Activated T-cell treated with anti-CD3 and anti-CD28 coated beads for 4 hours (primary cell): ENCODE results near the gene IMMP2L.

ENCODE experiments used
- DNase-seq: peaks from one replicate; pipeline ENCODE4 v3.0.0-alpha.2; 2020

The IMMP2L gene

DNA sequence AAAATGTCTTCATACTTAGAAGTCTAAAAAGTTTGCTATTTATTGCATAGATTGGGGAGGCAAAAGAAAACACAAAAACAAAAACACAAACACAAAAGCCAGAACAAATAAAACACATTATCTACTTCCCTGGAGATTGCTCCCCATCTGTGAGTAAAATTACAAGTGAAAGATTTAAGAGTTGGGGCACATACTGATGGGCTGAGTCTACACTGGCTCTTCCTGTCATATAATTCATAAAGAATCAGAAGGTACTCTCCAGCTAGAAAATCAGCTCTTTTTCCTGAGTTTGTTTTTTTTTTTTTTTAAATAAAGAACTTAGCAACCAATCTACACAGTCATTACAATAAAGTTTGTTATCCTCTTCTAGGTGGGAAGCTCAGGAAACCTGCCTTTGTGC is 663.8 kb downstream of the IMMP2L start:
- DNase-seq = no peak

GRCh38 chr7:110897538-110897937 is 664.8 kb downstream of the IMMP2L start:
- DNase-seq = no peak

DNA sequence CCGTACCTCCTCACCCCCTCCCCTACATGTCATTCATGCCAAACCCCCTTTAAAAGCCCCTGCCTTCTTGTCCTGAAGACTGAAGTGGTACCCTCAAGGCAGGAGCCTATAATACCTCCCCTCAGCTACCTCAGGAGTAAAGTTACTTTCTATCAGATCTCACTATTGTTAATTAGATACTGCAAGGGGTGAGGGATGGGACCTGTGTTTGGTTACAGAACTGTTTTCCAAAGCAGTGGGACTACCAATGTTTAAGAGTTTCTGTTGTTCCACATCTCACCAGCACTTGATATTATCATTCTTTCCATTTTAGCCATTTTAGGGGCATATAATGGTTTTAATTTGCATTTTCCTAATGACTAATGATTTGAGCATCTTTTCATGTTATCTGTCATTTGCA is 668.2 kb downstream of the IMMP2L start:
- no peak for DNase-seq

- no peak for DNase-seq
Observed at GRCh38 chr7:110891197-110891596, 671.1 kb downstream of the IMMP2L start.

DNA sequence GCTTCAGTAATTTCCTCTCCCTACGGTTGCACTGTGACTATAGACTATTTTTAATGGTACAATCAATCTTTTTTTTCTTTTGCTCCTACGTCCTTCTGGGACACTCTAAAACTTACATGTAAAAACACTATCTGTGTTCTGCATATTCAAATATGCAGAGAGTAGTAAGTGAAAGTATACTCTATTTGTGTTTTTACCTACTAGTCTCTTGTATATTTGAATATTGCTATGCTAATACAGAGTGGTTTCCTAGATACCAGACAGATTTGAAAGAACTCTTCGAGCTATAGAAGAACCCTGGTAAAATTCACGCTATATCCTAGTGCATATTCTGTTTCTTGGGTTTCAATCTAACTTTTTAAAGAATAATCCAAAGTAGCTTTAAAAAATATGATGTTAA is 672.2 kb downstream of the IMMP2L start:
- no peak for DNase-seq

DNA sequence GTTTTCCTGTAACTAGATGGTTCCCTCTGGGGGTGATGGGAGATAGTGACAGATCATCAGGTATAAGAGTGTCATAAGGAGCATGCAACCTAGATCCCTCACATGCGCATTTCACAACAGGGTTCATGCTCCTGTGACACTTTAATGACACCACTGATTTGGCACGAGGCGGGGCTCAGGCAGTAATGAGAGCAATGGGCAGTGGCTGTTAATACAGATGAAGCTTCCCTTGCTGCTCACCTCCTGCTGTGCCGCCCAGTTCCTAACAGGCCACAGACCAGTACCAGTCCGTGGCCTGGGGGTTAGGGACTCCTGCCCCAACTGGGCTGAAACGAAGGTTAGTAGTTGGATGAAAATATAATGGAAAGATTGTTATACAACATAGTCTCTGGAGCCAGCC is 673.0 kb downstream of the IMMP2L start:
- no peak for DNase-seq

DNA sequence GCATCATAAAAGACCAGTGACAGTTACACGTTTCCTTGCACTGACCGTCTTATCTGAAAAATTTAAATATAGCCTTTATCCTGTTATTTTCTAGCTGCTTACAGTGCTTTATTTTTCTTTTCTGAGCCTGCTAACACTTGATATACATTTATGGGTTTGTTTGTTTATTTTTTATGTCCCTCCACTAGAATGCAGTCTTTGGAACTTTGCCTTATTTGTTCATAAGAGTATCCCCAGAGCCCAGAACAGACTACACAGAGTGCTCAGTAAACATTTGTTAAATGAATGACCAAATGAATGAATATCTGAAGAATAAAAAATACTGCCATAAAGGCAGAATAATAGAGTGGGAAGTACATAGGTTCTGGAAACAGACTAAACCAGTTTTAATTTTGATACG is 673.7 kb downstream of the IMMP2L start:
- no peak for DNase-seq

GRCh38 chr7:110885474-110885873 is 676.8 kb downstream of the IMMP2L start:
- no peak for DNase-seq

DNA sequence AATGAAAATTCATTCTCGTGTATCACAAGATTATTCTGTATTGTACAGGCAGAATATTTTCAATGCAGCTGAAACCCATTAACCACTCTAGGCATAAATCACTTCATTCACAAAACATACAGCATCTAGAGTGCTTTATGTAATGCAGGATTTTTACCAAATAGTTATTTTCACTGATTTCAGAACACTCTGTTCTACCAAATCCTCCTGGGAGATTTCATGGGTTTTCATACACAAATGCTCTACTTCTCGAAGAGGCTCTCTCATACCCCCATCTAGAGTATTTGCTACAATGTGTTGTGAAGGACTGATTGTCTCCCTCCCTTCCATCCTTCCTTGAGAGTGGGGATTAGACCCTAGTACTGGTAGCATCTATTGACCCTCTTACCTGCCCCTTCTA is 680.6 kb downstream of the IMMP2L start:
- no peak for DNase-seq

GRCh38 chr7:110880971-110881370 is 681.3 kb downstream of the IMMP2L start:
- no peak for DNase-seq

DNA sequence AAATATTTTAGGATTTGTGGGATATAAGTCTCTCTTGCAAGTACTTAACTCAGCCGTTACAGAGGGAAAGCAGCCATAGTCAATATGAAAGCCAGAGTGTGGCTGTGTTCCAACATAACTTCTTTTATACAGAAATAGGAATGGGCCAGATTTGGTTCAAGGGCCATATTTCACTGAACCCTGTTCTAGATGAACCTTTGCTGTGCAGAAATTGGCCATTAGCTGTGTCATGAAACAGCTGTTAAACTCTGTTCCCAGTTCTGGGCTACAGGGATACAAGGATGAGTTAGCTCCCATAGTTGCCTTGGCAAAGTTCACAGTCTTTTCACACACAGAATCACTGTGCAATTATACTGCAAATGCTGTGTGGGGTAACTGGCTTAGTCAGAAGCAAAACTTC is 685.3 kb downstream of the IMMP2L start:
- DNase-seq = no peak

DNA sequence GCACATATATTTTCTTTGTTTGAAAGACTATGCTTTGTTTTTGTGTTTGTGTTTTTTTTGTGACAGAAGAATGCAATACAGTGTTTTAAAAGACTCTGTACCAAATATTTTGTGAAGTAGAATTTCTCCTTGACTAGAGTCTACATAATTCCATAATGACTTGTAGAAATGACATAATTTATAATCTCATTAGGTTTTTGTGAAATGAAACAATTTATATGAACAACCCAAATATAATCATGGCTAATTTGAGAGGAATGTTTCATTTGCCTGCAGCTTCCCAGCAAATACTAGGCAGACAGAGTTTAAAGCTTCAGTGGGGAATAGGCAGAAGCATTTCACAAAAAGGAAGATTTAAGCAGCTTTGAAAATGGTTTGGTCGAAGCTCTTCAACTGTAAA is 686.9 kb downstream of the IMMP2L start:
- no peak for DNase-seq

DNA sequence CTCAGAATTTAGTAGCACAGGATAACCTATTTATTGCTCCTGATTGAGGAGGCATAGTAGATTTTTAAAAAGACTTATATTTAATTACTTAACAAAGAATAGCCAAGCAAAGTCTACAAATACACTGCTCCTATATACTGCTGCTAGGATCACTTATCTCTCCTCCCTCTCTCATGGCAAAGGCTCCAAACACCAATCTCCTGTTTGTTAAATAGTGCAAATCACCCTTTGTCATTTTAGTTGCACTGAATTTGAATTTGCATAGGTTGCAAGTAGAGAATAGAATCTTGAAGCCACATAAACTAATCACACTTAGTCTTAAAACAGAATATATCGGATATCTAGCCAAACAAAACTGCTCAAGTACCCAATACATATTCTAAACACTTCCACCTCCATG is 690.4 kb downstream of the IMMP2L start:
- DNase-seq = no peak

- DNase-seq = no peak
Observed at GRCh38 chr7:110870926-110871325, 691.4 kb downstream of the IMMP2L start.

DNA sequence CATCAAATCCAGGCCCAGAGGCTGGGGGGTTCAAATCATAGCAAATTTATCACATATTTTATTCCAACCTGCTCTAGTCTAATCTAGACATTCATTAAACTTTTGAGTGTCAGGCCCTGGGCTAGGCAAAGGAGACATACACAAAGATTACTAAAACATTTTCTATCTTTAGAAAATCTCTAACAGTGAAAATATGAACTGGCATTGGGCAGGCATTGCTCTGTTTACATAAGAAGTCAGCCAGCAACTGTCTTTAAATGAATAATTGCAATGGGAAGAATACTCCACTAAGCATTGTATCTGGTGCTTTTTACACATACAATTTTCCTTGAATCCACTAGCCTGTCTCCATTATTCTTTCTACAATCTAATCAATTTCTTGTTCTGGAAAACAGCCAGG is 693.8 kb downstream of the IMMP2L start:
- no peak for DNase-seq

DNA sequence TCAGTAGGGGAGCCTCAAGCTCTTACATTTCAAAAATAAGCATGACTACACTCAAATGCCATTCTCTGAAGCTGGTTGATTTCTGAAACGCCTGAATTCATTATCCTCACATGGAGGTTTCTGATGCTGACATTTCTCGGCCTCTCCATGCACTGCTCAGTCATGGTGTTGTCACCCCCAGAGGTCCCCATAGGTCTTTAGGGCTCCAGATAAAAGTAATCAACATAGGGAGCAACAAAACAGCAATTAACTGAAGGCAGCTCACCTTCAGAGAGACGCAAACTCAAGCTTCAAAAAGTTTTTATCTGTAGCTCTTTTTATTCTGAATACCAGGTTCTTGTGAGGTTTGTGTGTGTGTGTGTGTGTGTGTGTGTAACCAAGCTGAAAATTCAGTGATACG is 694.5 kb downstream of the IMMP2L start:
- no peak for DNase-seq

DNA sequence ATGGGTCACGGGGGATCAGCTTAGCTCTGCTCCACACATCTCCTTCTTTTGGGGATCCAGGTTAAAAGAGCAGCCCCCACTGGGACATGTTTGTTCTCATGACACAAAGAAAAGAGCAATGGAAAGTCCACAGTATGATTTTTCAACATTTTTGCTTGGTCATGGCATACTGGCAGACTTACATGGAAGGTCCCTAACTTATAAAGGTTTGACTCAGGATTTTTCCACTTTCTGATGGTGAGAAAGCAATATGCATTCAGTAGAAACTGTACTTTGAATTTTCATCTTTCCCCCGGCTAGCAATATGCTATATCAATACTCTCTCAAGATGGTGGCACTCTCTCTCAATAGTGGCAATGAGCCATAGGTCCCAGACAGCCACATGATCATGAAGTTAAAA is 699.0 kb downstream of the IMMP2L start:
- no peak for DNase-seq

DNA sequence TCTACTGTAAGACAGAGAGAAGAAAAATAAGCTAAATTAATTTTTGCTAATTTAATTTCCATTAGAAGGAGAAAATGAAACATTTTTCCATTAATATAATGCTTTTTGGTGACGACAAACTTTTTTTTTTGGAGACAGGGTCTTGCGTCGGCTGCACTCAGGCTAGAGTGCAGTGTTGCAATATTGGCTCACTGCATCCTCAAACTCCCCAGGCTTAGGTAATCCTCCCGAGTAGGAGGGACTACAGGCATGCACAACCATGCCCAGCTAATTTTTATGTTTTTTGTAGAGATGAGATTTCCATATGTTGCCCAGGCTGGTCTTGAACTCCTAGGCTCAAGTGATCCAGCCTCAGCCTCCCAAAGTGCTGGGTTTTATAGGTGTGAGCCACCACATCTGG is 701.1 kb downstream of the IMMP2L start:
- no peak for DNase-seq

DNA sequence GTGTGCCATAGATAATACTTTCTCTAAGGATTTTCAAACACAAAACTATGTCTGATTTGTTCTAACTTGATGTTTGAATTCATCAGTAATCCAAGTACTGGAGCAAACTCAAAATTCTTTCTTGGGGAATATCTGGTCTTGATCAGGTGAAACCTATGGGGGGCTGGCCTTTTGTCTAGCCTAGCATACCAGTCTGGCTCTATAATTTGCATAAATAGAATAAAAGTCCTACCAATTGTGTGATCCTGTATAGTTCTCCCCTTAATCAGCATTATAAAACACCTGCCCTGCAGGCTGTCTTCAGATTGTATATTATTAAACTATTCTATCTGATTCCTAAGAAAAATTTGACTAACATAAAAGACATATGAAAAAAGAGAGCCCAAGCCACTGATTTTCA is 705.2 kb downstream of the IMMP2L start:
- no peak for DNase-seq

- no peak for DNase-seq
Observed at GRCh38 chr7:110856704-110857103, 705.6 kb downstream of the IMMP2L start.

- no peak for DNase-seq
Observed at GRCh38 chr7:110854651-110855050, 707.6 kb downstream of the IMMP2L start.

DNA sequence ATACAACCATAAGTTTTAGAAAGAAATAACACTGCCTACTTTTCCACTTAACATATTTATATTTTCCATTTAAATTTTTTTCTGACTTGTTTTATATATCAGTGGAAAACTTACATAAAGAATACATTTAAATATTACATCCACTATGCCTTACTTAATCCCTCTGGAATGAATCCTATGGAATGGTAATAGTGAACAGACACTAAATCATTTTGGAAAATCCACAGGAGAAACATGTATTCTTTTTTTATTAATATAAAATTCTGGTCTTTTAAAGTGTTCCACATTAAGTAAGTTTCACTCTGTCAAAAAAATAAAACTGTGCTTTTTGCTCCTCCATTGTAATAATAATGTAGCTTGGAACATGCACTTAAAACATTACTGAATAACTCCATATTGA is 708.1 kb downstream of the IMMP2L start:
- no peak for DNase-seq

GRCh38 chr7:110853263-110853662 is 709.0 kb downstream of the IMMP2L start:
- no peak for DNase-seq

DNA sequence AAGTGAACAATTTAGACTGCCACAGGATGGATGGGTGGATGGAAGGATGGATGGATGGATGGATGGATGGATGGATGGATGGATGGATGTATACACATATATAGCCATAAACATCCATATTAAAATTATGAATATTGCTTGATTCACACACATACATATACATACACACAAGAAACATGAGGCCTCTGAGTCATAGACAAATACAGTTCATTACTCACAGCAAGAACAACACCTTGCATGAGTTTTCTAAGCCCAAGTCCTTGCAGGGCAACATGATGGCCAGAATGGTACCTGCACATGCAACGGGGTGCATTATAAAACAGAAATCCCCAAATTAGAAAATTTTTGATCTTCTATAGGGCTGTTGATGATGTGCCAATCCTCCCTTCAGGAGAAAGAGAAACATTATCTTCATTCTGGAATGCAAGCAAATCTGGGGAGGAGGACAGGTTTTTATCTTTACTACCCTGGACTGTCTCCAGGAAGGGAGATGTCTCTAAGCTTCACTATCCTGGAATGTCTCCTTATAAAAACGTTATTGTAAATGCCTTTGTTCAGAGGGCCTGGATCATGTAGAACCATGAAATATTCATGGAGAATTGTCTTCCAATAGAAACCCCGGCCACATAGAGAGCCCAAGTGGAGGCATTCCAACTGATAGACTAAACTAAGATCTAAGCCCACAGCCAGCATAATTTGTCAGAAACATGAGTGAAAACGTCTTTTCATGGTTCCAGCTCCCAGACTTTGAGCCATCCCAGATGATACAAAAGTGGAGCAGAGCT is 709.9 kb downstream of the IMMP2L start:
- no peak for DNase-seq

GRCh38 chr7:110850224-110850623 is 712.1 kb downstream of the IMMP2L start:
- no peak for DNase-seq
